NCI-H2029 treated with DMSO at 0.1 percent for 48 hours (cell line): ENCODE results near the gene ERVFRD-1.
A peak's percentile ranks its signal among the peaks of the same experiment; 100 is the strongest.
"Not testable (repeated sequence)": the region's sequence is repeated elsewhere in the genome, so short reads cannot be mapped to it uniquely, and the experiment has no call there.

Experiments
- DNase-seq: peaks from one replicate; lab custom pipeline; 2025; lab: John Stamatoyannopoulos, UW

The ERVFRD-1 gene

DNA sequence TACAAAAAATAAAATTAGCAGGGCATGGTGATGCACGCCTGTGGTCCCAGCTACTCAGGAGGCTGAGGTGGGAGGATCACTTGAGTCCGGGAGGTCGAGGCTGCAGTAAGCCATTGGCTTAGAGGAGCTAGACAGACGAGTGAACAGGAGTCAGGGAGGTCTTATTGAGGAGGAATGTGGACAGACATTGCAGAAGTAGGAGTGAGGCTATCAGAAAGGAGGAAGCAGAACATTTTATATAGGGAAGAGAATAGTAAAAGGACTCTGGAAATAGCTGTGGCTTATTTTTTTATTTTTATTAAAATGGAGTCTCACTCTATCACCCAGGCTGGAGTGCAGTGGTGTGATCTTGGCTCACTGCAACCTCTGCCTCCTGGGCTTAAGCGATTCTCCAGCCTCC, 20.4 kb downstream of the ERVFRD-1 start:
- not testable (repeated sequence) for DNase-seq

DNA sequence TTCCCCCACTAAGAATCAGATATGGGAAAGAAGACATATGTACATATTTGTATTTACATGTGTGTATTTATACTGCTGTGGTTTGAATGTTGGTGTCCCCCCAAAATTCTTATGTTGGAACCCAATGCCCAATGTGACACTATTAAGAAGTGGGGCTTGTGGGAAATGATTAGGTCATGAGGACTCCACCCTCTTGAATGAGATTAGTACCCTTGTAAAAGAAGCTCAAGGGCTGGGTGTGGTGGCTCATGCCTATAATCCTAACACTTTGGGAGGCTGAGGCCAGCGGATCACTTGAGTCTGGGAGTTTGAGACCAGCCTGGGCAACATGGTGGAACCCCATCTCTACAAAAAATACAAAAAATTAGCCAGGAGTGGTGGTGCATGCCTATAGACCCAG, 21.8 kb downstream of the ERVFRD-1 start:
- no peak for DNase-seq

DNA sequence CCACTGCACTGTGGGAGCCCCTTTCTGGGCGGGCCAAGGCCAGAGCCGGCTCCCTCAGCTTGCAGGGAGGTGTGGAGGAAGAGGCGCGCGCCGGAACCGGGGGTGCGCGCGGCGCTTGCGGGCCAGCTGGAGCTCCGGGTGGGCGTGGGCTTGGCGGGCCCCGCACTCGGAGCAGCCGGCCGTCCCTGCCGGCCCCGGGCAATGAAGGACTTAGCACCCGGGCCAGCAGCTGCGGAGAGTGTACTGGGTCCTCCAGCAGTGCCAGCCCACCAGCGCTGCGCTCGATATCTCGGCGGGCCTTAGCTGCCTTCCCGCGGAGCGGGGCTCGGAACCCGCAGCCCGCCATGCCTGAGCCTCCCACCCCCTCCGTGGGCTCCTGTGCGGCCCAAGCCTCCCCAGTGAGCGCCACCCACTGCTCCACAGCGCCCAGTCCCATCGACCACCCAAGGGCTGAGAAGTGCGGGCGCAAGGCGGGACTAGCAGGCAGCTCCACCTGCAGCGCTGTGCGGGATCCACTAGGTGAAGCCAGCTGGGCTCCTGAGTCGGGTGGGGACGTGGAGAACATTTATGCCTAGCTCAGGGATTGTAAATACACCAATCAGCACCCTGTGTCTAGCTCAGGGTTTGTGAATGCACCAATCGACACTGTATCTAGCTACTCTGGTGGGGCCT, 24.2 kb downstream of the ERVFRD-1 start:
- DNase-seq, result not testable (repeated sequence)

DNA sequence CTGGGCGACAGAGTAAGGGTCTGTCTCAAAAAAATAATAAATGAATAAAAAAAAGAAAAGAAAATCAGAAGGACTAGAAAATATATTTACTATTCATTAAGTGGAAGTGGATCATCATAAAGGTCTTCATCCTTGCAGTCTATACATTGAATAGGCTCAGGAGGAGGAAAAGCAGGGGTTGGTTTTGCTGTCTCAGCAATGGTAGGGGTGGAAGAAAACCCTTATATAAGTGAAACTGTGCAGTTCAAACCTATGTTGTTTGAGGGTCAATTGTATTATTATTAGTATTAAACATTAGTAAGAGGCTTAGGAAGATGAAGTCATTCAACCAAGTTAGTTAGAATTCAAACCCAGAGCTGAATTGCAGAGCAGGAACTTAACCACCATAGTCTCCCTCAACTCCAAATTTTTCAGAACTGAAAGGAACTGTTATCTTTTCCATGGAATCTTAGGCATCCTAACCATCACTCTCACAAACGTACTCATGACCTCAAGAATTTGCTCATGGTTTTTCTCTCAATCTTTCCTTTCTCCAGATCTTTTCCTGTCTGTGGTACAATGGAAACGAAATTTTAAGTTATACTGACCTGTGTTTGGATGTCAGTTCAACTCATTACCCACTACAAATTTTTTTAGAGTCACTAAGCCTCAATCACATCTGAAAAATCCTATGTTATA, 25.6 kb downstream of the ERVFRD-1 start:
- no peak for DNase-seq

DNA sequence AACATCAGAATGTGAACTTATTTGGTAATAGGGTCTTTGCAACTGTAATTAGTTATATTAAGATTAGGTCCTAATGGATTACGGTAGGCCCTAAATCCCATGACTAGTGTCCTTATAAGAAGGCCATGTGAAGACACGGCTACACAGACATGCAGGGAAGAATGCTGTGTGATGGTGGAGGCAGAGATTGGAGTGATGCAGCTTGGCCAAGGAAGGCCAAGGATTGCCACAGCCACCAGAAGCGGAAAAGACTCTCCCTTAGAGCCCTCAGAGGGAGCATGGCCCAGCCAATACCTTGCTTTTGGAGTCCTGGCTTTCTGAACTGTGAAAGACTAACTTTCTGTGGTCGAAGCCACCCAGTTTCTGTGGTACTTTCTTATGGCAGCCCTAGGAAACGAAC, 27.6 kb downstream of the ERVFRD-1 start:
- no peak for DNase-seq

DNA sequence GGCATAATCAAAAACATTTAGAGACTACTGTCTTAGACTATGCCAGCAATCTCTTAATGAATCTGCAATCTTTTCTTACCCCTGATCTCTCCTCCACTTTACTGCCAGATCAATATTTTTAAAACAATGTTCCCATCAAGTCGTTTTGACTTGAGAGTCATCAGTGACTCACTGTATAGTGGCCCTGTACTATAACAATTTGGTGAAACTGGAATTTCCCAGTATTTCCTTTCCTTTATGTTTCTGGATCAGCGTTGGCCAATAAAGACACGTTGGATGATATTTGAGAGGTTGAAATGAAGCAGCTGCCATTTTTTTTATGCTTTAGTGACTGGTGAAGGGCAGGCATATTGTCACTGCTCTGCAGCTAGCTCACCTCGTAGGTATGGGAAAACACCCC, 28.0 kb downstream of the ERVFRD-1 start:
- DNase-seq, result no peak

DNA sequence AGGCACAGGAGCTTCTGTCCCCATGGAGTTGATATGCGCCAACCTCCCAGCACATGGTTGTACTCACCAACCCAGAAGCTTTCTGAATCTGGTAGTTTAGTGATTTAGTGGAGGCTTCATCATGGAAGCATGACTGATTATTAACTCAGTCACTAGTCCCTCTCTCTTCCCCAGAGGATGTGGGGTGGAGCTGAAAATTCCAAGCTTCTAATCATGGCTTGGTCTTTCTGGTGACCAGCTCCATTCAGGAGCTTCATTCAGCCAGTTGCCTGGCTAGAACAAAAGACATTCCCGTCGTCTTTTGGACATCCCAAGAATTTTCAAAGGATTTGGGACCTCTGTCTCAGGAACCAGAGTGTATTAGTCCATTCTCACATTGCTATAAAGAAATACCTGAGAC, 31.2 kb downstream of the ERVFRD-1 start:
- no peak for DNase-seq

DNA sequence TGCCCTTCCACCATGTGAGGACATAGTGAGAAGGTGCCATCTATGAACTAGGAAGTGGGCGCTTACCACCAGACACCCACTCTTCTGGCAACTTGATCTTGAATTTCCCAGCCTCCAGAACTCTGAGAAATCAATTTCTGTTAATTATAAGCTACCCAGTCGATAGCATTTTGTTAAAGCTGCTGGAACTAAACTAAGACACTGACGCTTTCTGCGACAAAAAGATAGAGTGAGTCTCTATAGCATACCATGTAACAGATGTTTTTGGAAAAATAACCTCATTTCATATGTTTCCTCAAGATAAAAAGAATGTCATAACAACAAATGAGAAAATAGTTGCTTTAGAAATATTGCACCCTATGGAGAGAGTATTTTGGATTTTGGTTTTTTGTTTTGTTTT, 33.3 kb downstream of the ERVFRD-1 start:
- DNase-seq, result no peak

DNA sequence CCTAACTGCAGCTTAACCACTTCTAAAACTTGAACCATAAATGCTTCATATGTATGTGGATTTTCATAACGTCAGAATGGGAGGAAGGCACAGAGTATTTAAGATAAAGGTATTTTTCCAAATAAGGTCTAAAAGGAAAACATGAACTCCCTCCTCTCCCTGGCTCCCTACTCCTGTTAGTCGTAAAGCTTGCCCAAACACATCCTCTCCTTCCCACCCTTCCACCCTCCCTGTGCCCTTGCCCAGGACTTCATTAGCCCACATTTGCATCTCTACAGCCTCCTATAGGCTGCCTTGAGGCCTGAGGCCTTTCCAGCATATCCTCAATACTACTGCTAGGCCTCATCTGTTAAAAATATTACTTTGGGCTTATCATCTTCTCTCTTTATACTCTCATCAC, 35.0 kb downstream of the ERVFRD-1 start:
- no peak for DNase-seq

DNA sequence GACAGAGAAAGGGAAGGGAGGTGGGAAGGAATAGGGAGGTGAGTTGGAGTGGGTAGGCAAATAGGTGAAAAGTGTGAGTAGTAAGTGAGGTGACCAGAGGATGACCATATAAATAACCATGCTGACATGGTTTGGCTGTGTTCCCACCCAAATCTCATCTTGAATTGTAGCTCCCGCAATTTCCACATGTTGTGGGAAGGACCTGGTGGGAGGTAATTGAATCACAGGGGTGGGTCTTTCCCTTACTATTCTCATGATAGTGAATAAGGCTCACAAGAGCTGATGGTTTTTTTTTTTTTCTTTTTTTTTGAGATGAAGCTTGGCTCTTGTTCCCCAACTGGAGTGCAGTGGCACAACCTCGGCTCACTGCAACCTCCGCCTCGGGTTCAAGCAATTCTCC, 39.4 kb downstream of the ERVFRD-1 start:
- no peak for DNase-seq

DNA sequence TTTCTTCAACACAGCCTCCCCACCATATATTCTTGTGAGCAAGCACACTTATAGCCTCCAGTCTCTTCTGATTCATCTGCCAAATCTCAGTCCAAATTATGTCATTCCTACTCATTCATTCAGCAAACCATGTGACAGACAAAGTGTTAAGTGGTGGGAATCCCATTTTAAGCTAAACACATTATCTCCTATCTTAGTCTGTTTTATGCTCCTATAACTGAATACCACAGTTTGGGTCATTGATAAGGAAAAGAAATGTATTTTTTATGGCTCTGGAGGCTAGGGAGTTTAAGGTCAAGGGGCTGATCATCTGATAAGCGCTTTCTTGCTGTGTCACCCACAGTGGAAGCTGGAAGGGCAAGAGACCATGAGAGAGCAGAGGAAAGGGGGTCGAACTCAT, 41.8 kb downstream of the ERVFRD-1 start:
- DNase-seq, result no peak

DNA sequence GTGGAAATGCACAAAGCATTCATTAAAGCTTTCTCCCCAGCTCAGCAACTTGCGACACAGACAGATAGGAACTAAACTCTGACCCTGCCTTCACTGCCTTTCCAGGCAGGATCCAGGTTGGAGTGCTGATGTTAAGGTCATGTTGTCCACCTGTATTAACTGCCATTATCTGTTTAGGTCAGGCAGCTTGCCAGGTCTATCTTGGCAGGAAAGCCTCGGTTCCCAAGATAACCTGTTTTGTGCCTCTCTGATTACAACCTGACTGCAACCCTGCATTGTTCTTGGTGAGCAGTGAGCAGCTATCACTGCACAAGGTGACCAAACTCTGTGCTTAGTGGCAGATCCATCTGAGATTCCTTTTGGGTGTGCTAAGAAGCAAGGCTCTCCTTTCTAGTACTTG, 44.2 kb downstream of the ERVFRD-1 start:
- DNase-seq, result peak; percentile 79

DNA sequence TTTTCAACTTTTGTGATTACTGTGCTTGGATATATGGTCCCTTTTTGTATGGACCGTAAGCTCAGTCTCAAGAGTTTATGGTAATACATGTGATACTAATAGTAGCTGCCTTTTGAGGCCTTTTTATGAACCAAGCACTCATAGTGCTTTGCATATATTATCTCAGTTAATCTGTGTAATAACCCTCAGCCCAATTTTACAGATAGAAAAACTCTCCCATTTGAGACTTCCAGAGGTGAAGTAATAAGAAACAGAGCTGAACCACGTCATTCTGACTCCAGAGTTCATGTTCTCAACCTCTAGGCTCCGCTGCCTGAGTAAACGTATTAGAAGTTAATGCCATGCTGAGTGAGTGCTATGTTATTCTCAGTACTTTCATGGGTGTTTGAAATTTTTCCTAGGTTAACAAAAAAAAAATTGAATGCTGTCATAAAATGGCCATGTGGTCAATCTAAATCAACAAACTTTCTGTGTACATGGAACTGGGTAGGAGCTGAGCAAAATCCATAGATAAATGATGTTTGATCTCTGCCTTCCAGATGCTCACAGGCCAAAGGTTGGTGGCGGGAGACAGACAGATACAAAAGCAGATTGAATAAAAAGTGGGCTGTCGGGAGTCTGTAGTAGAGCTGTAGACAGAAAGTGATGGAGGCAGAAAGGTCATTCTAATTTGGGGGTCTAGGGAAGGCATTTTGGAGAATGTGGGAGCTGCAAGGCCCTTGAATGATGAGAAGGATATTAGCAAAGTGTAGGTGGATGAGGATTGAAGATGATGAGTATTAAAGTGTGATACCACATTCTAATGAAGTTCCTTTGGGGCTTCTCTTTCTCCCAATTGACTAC, 44.8 kb downstream of the ERVFRD-1 start:
- no peak for DNase-seq

DNA sequence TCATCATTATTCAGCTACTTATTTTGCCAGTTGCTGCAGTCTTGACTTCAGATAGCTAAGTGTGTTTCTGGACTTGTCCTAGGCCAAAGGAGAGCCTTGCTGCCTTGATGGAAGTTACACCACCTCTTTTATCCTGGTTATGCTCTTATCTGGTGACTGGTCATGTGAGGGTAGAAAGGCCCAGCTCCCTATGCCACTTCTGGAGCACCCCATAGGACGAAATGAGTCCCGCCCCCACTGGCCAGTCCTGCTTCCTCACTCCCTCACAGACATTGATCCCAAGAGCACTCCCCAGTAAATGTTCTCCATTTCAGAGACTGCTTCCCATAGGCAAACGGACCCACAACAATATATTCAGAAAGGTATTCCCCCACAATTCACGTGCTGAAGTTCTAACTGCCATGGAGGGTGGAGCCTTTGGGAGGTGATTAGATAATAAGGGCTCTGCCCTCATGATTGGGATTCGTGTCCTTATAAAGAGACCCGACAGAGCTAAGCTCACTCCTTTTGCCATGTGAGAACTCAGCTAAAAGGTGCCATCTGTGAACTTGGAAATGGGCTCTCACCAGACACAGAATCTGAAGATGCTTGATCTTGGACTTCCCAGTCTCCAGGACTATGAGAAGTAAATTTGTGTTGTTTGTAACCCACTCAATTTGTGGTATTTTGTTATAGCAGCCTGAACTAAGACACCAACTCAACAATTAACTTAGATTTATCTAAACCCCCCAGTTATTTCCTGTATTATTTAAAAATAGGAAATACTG, 45.9 kb downstream of the ERVFRD-1 start:
- DNase-seq, result no peak

DNA sequence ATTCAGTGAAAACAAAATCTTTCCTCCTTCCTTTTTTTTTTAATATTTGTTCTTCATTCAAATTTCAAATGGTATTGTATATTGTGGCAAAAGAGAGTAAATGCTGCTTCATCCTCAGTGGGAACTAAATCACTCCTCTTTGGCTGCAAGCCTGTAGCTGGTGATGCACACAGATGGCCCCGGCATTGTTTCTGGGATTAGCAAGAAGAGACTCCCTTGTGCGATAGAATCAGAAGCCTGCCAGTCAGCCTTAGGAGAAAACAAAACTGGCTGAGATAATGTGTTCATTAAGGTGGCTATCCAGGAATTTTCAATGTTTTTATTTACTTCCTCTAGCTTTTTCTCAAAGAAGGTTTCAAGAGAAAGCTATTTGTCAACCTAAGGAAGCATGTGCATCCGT, 46.7 kb downstream of the ERVFRD-1 start:
- no peak for DNase-seq

DNA sequence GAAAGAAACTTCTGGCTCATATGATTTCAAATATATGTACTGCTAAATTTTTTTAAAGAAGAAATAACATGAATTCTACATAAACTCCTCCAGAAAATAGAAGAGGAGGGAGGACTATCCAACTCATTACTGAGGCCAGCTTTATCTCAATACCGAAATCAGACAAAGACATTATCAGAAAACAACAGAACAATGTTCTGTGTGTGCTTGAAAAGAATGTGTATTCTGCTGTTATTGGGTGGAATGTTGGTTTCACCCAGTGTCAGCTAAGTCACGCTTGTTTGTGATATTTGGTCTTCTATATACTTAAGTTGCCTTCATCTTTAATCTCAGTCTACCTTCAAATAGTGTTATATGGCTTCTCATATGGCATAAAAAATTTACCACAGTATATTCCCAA, 48.8 kb downstream of the ERVFRD-1 start:
- DNase-seq, result no peak

DNA sequence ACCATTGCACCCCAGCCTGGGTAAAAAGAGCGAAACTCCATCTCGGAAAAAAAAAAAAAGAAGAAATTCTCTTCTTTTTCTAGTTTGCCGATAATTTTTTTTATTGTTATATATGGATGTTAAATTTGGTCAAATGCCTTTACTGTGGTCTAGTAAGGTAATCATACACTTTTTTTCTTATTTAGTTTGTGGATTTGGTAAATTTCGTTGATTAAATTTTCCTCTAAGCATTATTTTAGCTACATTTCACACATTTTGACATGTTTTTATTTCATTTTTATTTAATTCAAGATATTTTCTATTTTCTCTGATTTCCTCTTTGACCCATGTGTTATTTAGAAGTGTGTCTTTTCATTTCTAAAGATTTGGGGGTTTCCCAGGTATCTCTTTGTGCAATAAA, 49.4 kb downstream of the ERVFRD-1 start:
- DNase-seq, result no peak

DNA sequence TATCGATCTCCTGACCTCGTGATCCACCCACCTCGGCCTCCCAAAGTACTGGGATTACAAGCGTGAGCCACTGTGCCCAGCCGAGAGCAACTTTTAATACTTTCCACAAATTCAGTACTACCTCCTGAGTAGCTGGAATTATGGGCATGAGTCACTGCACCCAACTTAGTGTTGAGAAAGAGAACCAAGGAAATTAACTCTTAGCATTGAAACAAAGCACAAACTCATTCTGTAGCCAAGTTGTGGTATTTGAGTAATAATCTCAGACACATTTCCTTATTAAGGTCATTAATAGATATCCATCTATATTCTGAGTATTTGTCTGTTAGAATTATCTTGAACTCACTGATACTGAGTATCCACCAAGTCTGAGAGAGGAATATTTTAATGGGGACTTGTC, 53.1 kb downstream of the ERVFRD-1 start:
- DNase-seq, result no peak

DNA sequence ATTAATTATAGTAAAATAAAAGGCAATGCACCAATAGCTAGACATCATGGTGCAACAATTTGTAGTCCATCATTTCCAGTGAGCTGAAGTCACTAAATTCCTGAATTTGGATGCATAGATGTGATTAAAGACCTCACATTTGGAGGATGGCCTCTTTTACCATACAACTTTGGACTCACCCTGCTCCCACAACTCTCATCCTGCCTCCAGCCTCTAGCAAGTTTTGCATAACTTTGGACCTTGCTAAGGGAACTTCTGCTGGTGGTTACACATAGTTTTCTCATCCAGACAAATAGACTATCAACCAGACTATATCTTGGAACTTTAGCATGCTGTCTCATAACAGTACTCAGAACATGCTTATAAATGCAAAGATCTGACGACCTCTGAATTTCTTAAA, 54.7 kb downstream of the ERVFRD-1 start:
- no peak for DNase-seq

DNA sequence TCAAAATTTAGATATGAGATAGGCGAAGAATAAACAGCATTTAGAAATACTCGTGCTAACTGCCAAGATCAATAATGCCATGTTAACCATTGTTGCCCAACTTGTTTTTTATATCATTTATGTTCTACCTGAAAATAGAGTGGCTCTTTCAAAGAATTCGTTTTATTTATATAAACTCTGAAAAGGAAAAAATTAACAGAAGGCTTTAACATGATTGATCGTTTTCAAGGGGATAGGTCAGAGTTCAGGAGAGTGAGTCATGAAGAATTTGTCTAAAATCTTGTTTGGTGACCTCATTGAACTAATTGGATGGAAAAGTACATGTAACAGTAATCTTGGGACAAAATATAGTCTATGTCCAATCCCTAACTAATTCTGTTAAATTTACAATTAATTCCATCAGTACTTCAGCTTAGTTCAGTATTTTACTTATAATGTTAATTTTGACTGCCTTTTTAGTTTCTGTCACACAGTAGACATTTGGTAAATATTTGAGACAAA, 56.3 kb downstream of the ERVFRD-1 start:
- no peak for DNase-seq

DNA sequence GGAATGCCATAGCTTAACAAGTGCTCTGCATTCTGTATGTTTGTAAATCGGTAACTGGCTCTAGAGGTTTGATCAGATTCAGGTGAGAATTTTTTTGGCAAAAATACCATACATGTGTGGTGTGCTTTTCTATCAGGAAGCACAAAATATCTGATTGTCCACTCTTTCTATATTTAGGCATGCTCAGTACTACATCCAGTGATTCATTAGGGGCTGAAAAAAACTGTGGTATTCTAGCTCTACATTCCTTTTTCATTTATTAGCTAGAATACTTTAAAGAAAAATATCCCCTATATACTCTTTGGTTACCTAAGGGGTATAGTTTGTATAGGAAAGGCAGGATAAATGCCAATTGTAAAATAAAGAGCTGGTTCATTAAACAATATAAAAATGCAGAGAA, 56.8 kb downstream of the ERVFRD-1 start:
- DNase-seq, result no peak

DNA sequence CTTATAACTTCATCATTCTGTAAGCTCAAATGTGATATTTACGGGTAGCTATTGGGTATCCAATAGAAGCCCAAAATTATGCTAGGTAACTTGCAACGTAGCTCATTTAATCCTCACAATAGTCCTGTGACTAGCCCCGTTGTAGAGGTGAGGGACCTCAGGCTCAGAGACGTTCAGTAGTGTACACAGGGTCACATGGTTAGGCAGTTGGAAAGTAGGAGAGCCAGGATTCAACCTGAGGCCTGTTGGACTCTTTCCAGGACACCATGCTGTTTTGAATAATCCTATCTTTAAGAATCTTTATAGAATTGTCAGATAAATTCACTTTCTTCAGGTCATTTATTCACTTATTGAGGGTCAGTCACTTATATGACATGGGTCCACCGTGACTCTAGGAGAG, 58.2 kb downstream of the ERVFRD-1 start:
- no peak for DNase-seq
